Stimulated activated CD8-positive, alpha-beta memory T cell treated with anti-CD3 and anti-CD28 coated beads, Interleukin-12 subunit alpha, Interleukin-12 subunit beta, amount 100 ng/mL, for 24 hours (primary cell): ENCODE results near the gene FCN2.
"Not testable (repeated sequence)": the region's sequence is repeated elsewhere in the genome, so short reads cannot be mapped to it uniquely, and the experiment has no call there.

Experiments used
- DNase-seq: peaks from one replicate; pipeline ENCODE4 v3.0.0-alpha.2; 2020; ENCODE audit errors: extremely low read depth

Gene FCN2

DNA sequence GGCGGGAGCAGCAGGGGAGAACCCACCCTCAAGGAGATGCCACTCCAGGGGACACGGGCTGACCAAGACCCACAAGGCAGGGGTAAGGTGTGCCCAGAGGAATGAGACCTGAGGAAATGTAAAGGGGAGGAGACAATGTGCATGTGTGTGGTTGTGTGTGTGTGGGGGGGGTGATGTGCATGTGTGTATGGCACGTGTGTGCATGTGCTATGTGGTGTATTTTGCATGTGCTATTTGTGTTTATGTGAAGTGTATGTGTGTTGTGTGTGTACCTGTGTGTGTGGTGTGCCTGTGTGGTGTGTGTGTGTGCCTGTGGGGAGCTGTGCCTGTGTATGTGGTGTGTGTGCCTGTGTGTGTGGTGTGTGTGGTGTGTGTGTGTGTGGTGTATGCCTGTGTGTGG lies 33.5 kb upstream of the FCN2 start:
- DNase-seq, result no peak

GRCh38 chr9:134847752-134848432 lies 32.7 kb upstream of the FCN2 start:
- DNase-seq, result no peak

DNA sequence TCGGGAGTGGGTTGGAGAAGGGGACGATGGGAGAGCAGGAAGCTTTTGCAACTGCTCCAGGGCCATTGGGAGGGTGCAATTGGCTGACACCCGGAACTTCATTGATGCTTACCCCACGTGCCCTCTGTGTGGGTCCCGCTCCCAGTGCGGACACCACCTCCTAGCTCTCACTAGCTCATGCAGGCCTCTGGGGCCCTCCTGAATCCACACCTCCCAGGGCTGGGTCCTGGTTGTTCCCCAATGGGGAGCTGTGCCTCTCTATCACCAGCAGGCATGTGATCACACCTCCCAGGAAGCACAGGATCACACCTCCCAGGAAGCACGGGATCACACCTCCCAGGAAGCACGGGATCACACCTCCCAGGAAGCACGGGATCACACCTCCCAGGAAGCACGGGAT lies 32.1 kb upstream of the FCN2 start:
- no peak for DNase-seq

- DNase-seq, result no peak
Measured at GRCh38 chr9:134850611-134851010, 30.0 kb upstream of the FCN2 start.

- DNase-seq, result no peak
Measured at GRCh38 chr9:134851020-134851419, 29.6 kb upstream of the FCN2 start.

DNA sequence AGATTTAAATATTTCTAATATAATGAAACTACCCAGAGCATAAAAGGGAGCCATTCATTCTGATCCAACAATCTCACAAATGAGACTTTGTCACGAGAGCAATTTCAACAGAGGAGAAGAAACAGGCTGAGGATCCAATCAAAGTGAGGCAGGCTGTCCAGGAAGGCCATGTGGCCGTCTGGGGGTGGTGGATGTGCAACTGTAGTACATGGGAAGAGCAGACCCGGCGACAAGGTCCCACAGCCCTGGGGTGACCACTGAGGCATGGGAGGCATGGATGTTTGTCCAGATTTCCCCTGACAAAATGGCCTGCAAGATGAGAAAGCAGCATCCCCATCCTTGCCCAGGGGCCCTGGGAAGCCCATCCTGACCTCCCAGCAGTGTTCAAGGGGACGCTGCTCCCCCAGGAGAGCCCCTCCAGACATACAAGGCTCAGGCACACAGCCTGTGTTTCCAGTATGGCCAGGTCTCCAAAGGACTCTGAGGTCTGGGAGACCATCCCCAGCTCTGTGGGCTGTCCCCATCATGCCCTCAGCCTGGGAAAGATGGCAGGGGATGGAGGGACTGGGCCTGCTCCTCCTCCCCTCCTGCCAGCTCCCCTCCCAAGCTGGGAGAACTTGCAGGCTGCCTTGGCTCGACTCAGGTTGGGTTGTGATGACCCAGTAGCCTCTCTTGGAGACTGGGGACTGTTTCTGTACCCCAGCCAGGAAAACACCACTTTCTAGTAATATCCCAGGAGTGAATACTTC lies 27.5 kb upstream of the FCN2 start:
- DNase-seq, result no peak

GRCh38 chr9:134853893-134854292 lies 26.7 kb upstream of the FCN2 start:
- DNase-seq, result no peak

DNA sequence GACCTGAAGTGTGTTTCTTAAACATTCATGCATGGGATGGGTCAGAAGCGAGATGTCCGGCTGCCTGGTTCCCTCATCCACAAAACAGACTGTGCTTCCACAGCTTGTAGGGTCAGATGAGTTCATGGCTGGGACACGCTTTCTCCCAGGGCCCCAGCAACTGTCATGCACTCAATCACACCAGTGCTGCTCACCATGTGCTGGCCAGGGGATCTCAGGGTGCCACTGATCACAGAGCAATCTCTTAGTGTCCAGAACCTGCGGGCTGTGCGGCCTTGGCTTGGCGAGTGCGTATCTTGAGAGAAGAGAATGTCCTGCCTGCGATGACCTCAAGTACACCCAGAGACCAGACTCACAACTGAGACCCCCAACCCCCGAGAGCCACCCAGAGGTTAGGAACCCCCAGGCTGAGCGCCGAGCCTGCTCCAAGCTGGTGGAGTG lies 26.0 kb upstream of the FCN2 start:
- DNase-seq, result no peak

DNA sequence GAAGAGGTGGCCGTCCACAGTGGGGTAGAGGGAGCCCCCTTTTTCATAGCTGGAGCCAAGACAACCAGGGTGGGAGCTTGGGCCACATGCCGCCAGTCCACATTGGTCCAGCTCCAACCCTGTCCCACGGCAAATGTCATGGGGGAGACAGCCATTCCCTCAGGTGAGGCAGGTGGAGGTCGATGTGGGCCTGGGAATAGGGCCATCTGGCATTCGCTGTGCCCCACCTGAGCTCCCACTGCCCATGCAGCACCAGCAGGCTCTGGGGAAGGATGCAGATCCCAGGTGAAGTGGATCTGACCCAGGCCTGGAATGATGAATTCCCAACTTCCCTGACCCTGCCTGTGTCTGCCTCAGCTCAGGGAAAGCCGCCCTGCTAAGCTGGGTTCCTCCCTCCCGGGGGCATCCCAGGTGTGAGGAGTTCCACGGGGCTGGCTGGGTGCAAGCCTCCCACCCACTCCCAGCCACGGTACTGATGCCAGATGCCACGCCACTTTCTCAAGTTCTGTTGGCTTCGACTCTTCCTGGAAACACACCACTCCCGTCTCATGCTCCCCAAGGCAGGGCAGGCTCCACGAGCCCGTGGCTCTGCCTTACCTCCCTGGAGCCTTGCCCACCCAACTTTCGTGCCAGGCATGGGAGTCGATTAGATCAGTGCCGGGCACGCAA lies 25.2 kb upstream of the FCN2 start:
- DNase-seq, result no peak

DNA sequence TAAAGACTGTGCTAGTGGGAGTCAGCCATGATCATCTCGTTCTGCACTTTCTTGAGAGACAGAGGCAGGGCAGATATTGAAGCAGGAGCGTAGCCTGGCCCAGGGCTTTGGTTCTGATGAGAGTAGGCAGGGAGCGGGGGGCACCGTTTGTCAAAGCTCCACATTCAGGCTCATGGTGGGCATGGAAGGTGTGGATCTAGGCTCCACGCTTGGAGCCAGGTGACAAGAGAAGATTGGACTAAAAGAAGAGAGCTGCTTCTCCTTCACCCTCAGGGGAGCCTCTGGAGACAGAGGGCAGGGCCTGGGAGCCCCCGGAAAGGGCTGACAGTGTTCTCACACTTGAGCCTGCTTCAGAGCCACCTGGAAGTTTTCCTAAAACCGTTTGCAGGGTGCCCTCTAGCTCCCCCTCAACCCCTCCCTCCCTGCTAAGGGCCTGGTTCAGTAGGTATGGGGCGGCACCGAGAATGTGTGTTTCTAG lies 24.7 kb upstream of the FCN2 start:
- DNase-seq, result no peak

DNA sequence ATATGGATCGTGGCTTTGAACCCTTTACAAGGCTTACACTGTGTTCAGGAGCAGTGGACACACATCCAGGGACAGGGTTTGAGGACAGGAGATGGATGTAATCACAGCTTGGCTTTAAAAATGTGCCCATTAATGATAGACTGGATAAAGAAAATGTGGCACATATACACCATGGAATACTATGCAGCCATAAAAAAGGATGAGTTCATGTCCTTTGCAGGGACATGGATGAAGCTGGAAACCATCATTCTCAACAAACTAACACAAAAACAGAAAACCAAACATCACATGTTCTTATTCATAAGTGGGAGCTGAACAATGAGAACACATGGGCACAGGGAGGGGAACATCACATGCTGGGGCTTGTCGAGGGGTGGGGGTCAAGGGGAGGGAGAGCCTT lies 23.2 kb upstream of the FCN2 start:
- DNase-seq, result not testable (repeated sequence)

DNA sequence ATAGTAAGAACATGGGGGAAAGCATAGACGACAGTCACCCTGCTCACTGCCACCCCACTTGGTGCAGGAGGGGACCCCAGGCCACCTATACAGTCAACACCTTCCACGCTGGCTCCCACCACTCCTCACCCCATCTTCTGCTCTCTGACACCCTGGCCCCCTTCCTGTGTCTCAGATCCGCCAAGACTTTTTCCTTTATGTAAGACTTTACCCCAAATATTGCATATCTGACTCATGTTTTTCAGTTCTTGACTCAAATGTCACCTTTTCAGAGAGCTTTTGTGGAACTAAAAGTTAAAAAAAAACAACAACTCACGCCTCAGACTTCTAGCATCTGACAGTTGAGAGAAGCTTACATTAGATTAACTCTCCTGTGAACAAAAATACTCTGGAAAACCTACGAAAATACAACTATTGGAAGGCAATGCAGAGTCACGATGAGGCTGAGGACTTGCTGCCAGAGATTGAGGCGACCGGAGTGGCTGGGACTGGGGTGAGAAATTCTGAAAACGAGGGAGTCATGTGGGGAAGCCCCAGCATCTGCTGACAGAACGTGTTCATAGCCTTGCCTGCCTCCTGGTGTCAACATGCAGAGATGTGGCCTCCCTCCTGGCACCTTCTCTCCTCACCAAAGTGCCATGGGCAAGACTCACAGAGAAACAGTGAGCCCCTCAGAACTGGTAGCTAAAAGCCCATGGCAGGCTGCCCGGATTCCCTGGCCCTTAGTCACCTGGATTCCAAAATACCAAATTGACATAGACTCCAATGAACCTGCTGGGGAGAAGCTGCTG lies 22.4 kb upstream of the FCN2 start:
- no peak for DNase-seq

DNA sequence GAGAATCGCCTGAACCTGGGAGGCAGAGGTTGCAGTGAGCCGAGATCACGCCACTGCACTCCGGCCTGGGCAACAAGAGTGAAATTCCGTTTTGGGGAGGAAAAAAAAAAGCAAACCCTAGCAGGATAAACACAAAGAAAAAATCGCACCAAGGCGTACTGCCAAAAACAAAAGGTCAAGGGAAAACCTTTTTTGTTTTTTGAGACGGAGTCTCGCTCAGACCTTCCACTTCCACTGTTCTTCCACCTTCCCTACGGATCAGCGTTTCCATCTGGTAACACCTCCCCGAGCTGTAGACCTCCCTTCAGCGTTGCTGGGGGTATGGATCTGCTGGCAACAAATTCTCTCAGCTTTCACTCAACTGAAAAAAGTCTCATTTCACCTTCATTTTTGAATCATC lies 20.1 kb upstream of the FCN2 start:
- no peak for DNase-seq

DNA sequence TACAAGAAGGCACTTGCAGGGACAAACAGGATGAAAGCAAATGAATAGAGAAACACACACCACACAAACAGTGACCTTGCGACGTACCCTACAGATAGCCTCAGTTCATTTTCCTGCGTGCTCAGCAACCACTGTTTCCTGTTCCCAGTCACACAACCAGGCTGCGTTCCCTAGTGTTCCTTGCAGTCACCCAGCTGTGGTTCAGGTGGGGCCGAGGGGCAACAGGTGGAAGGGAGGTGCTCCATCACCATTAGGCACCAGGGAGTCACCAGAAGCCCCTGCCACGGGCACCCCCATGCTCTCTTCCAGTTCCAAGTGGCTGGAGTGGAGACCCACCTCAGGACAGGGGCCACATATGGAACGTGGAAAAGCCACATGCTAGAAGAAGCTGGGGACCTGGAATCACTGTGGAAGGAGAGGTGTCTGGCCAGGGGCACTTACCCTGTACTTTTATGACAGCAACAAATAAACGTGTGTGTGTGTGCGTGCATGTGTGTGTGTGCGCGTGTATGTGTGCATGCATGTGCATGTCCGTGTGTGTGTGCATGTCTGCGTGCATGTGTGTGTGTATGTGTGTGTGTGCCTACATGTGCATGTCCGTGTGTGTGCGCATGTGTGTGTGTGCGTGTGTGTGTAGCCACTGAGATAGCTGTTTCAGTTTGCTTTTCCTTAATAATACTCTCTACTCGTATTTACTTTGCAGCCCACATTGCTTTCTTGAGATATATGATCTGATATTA lies 18.8 kb upstream of the FCN2 start:
- no peak for DNase-seq

DNA sequence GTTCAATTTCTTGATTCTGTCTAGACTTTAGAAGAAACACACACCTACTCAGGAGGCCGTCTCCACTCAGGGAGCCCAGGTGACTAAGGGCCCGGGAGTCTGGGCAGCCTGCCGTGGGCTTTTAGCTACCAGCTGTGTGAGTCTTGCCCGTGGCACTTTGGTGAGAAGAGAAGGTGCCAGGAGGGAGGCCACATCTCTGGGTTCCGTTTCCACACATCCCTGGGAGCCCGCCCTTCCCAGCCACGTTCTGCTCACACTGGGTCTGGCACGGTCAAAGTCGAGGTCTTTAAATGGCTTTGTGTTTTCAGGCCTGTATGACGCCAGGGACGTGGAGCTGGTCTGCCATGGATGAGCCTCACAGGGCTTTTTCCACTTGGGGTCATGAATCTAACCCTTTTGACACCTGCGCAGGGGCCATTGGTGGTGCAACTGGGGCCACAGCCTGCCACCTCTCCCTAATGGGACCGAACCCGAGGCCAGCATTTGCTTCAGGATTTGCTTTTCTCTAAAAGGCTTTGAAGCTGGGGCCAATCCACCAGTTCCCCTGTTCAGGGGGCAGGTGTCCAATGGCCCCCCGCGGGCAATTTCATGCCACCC lies 17.2 kb upstream of the FCN2 start:
- no peak for DNase-seq

DNA sequence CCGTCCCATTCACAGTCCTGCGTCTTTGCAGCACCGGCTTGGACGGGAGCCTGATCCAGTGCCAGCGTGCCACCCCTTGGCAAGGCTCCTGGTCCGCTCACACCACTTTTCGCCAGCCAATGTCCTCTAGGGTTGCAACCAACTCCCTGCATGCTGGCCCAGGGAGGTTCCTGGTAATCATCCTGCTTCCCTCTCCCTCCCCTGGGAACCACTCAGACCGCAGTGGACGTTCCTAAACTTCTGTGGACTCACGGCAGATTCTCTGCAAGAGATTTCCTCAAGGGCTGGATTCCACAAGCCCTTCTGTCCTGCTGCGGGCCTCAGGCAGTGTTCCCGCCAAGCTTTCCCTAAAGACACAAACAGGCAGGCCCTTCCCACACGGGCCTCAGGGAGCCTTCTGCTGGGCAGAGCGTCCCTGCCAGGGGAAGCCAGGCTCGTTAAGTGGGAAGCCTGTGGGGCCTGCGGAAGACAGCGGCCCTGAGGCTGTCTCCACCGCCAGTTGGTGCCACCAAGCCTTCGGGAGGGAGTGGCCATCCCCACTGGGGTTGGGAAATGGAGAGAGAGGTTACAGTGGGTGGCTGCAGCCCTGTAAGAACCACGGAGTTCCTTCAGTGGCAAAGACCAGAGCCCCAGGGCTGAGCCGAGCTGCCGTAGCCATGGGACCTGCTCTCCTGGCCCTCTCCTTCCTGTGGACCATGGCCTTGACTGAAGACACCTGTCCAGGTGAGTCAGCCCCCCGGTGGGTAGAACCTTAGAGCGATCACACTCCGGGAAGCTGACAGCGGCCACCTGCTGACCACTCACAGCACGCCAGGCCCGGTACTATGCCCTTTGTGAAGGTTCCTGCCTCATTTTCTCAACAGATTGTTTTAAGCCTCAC lies 16.4 kb upstream of the FCN2 start:
- DNase-seq, result no peak

GRCh38 chr9:134864821-134865190 lies 15.8 kb upstream of the FCN2 start:
- no peak for DNase-seq

- DNase-seq, result no peak
Measured at GRCh38 chr9:134867917-134868750, 12.5 kb upstream of the FCN2 start.
